Activated CD8-positive, alpha-beta memory T cell treated with anti-CD3 and anti-CD28 coated beads, Interleukin-2, amount 50 U/mL, for 1 hour (primary cell): ENCODE measurements around the gene SREBF1.

ENCODE experiments used
- DNase-seq: peaks from one replicate; pipeline ENCODE4 v3.0.0-alpha.2; 2020; ENCODE audit errors: extremely low read depth

Gene SREBF1

DNA sequence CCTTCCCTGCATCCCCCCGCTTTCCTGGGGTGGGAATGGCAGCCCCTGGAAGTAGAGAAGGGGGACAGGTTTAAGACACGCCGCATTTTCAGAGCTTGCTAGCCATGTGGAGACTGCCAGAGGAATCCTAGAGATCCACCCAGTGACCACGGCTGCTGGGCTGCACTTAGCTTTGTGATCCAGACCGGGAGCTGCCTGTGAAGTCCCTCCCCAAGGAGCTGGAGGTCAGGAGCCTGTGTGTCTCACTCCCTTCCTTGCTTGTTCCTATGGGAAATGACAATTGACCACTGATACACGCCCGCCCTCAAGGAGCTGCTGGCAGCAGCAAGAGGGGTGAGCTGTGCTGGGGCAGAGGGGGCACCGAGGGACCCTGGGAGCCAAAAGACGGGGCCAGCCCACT, 73.7 kb downstream of the SREBF1 start:
- DNase-seq, result no peak

DNA sequence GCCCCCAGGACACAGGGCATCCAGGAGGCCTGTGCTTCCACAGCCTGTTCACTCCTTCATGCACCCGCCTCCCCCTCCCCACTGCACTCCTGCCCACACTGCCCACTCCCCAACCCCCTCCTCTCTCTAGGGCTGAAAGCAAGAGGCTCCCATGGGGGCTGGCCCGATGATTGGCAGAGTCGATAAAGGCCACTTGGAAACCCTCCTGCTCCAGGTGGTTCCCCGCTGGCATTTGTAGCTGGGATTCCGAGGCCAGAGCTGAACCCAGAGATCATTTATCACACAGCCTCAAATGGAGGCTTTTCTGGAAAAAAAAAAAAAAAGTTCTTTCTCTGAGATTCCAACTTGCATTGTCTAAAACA, 74.1 kb downstream of the SREBF1 start:
- DNase-seq, result no peak
